RWPE1 (cell line): ENCODE measurements around the gene EMD.

Experiments
- CTCF ChIA-PET: fragments of 350-600 bp; sonication (Branson Sonifier 250); formaldehyde crosslinking; extraction: SDS; loops from one replicate; lab custom pipeline; 2021; lab: Yijun Ruan, JAX
- POLR2A ChIA-PET: fragments of 400-600 bp; formaldehyde crosslinking; extraction: SDS; loops from one replicate; lab custom pipeline; 2020; ENCODE audit warnings: antibody characterized with exemption; ENCODE audit not compliant: low non-redundant PET; lab: Yijun Ruan, JAX
- DNase-seq: peaks from one replicate; pipeline ENCODE4 v3.0.0; 2012; ENCODE audit warnings: low spot score
- H3K27ac ChIP-seq: fragments of 450-650 bp; 2 replicates; pipeline ENCODE4 v1.5.1; 2017
- TF ChIP-seq, protein P1 (sequence below): fragments of 450-650 bp; conservative IDR thresholded peaks from 2 replicates; pipeline ENCODE4 v1.5.1; 2017; ENCODE audit warnings: low read depth, mild to moderate bottlenecking

EMD gene

DNA sequence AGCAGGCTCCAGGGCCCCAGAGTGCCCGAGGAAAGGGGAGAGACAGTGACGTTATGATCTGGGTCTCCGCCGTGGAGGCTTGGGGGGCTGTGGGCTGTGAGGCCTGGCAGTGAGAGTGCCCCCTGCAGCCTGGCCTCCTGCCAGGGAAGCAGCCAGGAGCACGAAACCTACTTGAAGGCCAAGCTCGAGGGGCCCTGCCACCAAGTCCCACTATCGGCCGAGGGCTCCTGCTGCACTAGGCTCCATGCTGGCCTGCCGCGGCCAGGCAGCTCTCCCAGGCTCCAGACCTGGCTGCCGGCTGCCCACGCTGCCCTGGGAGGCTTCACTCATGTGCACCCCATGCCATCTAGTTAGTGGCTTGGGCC, 23.3 kb upstream of the EMD start:
- ChIA-PET CTCF (interaction anchor here (0.8 kb wide), 1 partner anchor 625 kb away, joined by 3 read pairs; no protein-coding TSS in a partner anchor), POLR2A (no interaction called here)

DNA sequence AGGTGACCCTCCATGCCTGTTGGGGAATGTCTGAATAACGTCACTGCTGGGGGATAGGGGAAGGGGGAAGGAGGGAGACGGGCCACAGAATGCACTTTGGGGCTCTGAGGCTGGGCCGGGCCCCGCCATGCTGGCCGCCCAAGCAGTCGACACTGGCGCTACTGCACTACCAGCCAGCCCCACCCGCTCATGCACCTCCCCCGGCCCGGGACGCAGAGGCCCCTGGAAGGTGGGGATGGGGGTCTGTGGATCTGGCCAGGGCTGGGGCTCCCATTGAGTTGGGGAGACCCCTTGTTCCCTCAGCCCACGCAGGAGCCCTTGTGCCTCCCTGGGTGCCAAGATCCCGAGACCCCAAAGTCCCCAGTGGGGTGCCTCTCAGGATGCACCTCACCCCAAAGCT, 22.5 kb upstream of the EMD start:
- H3K27ac ChIP-seq: peak overlapping the region; percentile 97
- CTCF ChIA-PET: no interaction called here

More for the DNA sequence above, 23.3 kb upstream of the EMD start:
- H3K27ac ChIP-seq: peak overlapping the region; percentile 97
- TF ChIP-seq, protein P1, sequence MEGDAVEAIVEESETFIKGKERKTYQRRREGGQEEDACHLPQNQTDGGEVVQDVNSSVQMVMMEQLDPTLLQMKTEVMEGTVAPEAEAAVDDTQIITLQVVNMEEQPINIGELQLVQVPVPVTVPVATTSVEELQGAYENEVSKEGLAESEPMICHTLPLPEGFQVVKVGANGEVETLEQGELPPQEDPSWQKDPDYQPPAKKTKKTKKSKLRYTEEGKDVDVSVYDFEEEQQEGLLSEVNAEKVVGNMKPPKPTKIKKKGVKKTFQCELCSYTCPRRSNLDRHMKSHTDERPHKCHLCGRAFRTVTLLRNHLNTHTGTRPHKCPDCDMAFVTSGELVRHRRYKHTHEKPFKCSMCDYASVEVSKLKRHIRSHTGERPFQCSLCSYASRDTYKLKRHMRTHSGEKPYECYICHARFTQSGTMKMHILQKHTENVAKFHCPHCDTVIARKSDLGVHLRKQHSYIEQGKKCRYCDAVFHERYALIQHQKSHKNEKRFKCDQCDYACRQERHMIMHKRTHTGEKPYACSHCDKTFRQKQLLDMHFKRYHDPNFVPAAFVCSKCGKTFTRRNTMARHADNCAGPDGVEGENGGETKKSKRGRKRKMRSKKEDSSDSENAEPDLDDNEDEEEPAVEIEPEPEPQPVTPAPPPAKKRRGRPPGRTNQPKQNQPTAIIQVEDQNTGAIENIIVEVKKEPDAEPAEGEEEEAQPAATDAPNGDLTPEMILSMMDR: no peak
- DNase-seq: no peak

DNA sequence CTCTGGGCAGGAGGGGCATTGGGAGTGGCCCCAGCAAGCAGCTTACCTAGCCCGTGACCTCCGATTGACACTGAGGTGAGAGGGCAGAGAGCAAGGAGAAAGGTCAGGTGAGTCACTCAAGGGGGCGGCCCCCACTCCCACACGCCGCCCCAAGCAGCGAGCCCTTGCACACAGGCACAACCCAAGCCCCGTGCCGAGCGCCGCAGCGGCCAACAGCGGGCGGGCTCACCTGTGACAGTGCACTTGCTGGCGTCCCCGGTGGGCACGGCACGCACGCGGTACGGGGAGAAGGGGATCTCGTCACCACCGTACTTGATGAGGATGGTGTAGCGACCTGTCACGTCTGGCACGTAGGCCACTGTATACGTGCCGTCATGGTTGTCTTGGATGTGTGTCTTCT, 21.9 kb upstream of the EMD start:
- peak overlapping the region; percentile 97 for H3K27ac ChIP-seq
- ChIA-PET CTCF (no interaction called here), POLR2A (no interaction called here)
- TF ChIP-seq, protein P1: no peak
- DNase-seq: no peak

More for the DNA sequence above, 22.5 kb upstream of the EMD start:
- TF ChIP-seq, protein P1: no peak
- no peak for DNase-seq
- POLR2A ChIA-PET: no interaction called here

DNA sequence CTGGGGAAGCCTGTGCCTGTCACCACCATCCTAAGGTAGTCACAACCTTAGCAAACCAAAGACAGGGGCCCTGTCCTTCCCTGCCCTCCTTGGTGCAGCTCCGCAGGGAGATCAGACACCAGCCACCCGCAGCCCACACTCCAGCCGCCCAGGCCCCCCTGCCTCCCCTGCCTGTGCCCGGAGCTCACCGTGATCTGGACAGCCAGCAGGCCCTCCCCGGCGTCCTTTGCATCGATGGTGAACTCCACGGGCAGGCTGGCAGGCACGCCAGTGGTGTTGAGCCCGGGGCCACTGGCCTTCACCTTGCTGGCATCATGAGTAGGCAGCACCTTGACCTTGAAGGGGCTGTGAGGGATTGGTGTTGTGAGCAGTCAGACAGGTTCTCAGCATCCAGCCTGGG, 21.1 kb upstream of the EMD start:
- ChIA-PET CTCF (no interaction called here), POLR2A (no interaction called here)
- peak overlapping the region; percentile 97 for H3K27ac ChIP-seq
- DNase-seq: no peak
- TF ChIP-seq, protein P1: no peak

DNA sequence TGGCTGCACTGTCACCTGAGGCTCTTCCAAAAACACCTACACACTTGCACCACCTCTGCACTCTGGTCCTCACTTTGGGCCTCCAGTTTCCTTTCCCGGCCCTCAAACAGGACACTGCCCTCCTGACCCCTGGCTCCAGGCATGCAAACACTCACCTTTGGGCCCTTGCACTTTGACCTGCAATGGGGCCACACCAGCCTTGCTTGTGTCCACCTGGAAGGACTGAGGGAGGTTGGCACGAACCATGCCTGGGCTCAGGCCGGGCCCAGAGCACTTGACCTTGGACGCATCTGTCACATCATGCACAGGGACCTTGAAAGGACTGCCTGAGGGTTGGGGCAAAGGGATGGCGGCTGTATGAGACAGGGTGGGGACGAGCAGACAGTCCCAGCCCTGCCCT, 20.3 kb upstream of the EMD start:
- peak overlapping the region; percentile 97 for H3K27ac ChIP-seq
- TF ChIP-seq, protein P1: no peak
- ChIA-PET POLR2A (no interaction called here), CTCF (no interaction called here)
- no peak for DNase-seq

DNA sequence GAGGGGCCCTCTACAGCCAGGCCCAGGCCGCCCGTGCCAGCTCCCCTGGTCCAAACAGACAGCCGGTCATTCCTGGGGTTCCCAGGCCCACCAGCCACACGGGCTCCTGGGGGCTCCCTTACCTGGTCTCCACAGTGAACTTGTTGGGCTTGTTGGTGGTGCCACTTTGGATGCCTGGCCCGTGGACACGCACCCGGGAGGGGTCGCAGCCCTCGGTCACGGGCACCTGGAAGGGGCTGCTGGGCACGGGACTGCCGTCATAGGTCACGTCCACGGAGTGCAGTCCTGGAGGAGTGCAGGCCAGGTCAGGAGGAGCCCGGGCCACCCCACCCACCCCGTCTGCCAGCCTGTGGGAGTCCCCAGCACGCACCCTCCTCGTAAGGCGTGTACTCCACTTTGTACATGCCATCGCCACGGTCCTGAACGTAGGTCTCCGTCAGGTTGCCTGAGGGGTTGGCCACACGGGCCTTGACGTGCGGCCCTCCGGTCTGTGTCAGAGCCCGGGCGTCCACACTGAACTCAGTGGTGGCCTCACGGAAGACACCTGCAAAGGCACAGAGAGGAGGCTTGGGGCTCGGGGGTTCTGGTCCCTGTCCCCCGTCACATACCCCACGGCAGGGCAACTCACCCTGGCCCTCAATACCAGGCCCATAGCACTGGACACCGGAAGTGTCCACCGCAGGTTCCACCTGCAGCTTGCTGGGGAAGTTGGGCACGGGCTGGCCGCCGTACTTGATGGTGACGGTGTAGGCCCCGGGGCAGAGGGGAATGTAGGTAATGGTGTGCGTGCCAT, 19.5 kb upstream of the EMD start:
- TF ChIP-seq, protein P1: no peak
- no peak for DNase-seq
- CTCF ChIA-PET: no interaction called here
- POLR2A ChIA-PET: no interaction called here
- H3K27ac ChIP-seq: peak overlapping the region; percentile 97
